ENCODE measurements around the gene FBRS. TPM values are rescaled to one million over a fixed set of nuclear protein-coding genes. Genes with fewer than 3 reads are reported as not detected.

Gene FBRS
- total and polyA plus RNA-seq, 2 of the 13 experiments (the other 11 are each of a cell fraction or from before 2014, with no cell fraction given), result 13.7 to 16.2 TPM

DNA sequence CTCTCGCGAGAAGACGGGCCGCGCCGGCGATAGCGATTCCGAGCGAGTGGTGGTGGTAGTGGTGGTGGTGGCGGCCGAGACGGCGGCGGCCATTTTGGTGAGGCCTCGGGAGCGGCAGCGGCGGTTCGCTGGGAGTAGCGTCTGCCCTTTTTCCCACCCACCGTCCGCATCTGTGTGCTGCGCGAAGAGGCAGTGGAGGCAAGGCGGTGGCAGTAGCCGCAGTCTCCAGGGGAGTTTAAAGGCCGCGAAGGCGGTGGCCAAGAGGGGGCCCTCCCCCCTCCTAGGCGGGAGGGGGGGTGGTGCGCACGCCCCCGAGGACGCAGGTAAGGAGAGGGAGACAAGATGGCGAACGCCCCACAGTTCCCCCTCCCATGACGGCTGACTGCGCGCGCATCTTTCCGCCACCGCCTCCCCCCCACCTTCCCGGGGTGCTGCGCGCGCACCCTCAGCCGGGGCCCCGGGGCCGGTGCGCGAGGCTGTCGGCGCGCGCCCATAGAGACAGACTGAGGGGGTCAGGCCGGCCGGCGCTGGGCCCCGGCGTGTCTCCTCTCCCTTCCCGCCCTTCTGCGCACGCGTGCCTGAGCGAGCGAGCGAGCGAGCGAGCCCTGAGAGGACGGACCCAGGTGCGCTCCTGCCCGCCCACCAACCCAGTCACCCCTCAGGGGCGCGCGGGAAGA lies 40.0 kb downstream of the FBRS start (continued):
- TF ChIP-seq ZNF317 (CRISPR knock-in tag; IDR thresholded peaks at IDR 0.05), result peak; percentile 90; the same call in 1 of the 2 replicates
- TF ChIP-seq IRF2 (CRISPR knock-in tag; IDR thresholded peaks at IDR 0.05), result peak; percentile 97
- TF ChIP-seq ZFP36L2 (CRISPR knock-in tag; IDR thresholded peaks at IDR 0.05), result no peak
- peak in 1 of 2 experiments; percentile 14; a peak in 1 of 4 replicates for TF ChIP-seq NR2F1 (CRISPR knock-in tag; IDR thresholded peaks at IDR 0.05)
- peak; percentile 89 for TF ChIP-seq KMT2B (CRISPR knock-in tag; IDR thresholded peaks at IDR 0.05)
- peak; percentile 87 for TF ChIP-seq ELF1 (CRISPR knock-in tag; IDR thresholded peaks at IDR 0.05)
- no peak for TF ChIP-seq CERS6 (CRISPR knock-in tag; IDR thresholded peaks at IDR 0.05)
- 0 out of 2 replicates have a peak, but pooled peaks have one; percentile 64 for TF ChIP-seq REXO4 (CRISPR knock-in tag; IDR thresholded peaks at IDR 0.05; ENCODE audit: borderline replicate concordance)
- peak; percentile 20; the same call in 1 of the 2 replicates for TF ChIP-seq ZNF276 (CRISPR knock-in tag; IDR thresholded peaks at IDR 0.05; ENCODE audit: low read depth)
- TF ChIP-seq ZFP41 (CRISPR knock-in tag; IDR thresholded peaks at IDR 0.05; ENCODE audit: borderline replicate concordance), result no peak; the same call in 1 of the 2 replicates
- peak; percentile 98 for TF ChIP-seq CBX5 (CRISPR knock-in tag; IDR thresholded peaks at IDR 0.05; ENCODE audit: borderline replicate concordance)
- peak; percentile 96 for TF ChIP-seq MAZ (IDR thresholded peaks at IDR 0.05; ENCODE audit: borderline replicate concordance, low read depth, low read length)
- TF ChIP-seq MAZ (CRISPR knock-in tag; IDR thresholded peaks at IDR 0.05; ENCODE audit: low read depth), result peak; percentile 100
- TF ChIP-seq, protein P1, sequence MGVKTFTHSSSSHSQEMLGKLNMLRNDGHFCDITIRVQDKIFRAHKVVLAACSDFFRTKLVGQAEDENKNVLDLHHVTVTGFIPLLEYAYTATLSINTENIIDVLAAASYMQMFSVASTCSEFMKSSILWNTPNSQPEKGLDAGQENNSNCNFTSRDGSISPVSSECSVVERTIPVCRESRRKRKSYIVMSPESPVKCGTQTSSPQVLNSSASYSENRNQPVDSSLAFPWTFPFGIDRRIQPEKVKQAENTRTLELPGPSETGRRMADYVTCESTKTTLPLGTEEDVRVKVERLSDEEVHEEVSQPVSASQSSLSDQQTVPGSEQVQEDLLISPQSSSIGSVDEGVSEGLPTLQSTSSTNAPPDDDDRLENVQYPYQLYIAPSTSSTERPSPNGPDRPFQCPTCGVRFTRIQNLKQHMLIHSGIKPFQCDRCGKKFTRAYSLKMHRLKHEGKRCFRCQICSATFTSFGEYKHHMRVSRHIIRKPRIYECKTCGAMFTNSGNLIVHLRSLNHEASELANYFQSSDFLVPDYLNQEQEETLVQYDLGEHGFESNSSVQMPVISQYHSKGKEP (CRISPR knock-in tag; IDR thresholded peaks at IDR 0.05), result peak; percentile 82; the same call in 1 of the 2 replicates
- TF ChIP-seq TP53 (CRISPR knock-in tag; conservative IDR thresholded peaks at IDR 0.05), result no peak
- TF ChIP-seq PHF5A (CRISPR knock-in tag; IDR thresholded peaks at IDR 0.05; ENCODE audit: low read depth, unreplicated experiment), result peak; percentile 92
- TF ChIP-seq ZNF432 (CRISPR knock-in tag; IDR thresholded peaks at IDR 0.05; ENCODE audit: borderline replicate concordance), result no peak
- TF ChIP-seq LCORL (IDR thresholded peaks at IDR 0.05), result no peak
- TF ChIP-seq LCORL (CRISPR knock-in tag; IDR thresholded peaks at IDR 0.05), result no peak; the same call in 1 of the 2 replicates
- TF ChIP-seq ZNF761 (CRISPR knock-in tag; conservative IDR thresholded peaks at IDR 0.05), result 0 out of 2 replicates have a peak, but pooled peaks have one; percentile 70
- TF ChIP-seq WIZ (CRISPR knock-in tag; IDR thresholded peaks at IDR 0.05), result peak; percentile 83; the same call in 1 of the 2 replicates
- TF ChIP-seq ZXDC (CRISPR knock-in tag; IDR thresholded peaks at IDR 0.05), result peak; percentile 71; the same call in 1 of the 2 replicates
- TF ChIP-seq MYC (CRISPR knock-in tag; IDR thresholded peaks at IDR 0.05; ENCODE audit: borderline replicate concordance), result peak; percentile 94
